Astrocyte (in vitro differentiated cells and primary cell): ENCODE measurements around the gene ENTR1. TPM values are rescaled to one million over a fixed set of nuclear protein-coding genes. Genes with fewer than 3 reads are reported as not detected.

Experiments
- DNase-seq: peaks from one replicate; pipeline ENCODE4 v3.0.0-alpha.2; 2010; ENCODE audit warnings: low read depth
- FAIRE-seq: peaks from 2 replicates; lab custom pipeline; 2011; peaks lifted over from hg19 to GRCh38; lab: Jason Lieb, UNC
- H2AFZ ChIP-seq: 2 replicates; pipeline ENCODE4 v1.6.0; 2012; ENCODE audit warnings: low read depth, low read length, inconsistent platforms
- H3K27ac ChIP-seq: 2 replicates; pipeline ENCODE4 v1.5.1; 2011; ENCODE audit warnings: low read depth, low read length, inconsistent platforms
- H3K27me3 ChIP-seq: 2 replicates; pipeline ENCODE4 v1.6.0; 2011; ENCODE audit warnings: low read length, inconsistent platforms; ENCODE audit not compliant: insufficient read depth
- H3K36me3 ChIP-seq: 2 replicates; pipeline ENCODE4 v1.5.1; 2011; ENCODE audit warnings: low read length, inconsistent platforms; ENCODE audit not compliant: insufficient read depth
- H3K4me1 ChIP-seq: 2 replicates; pipeline ENCODE4 v1.5.1; 2011; ENCODE audit warnings: low read length, inconsistent platforms; ENCODE audit not compliant: insufficient read depth
- H3K4me2 ChIP-seq: 2 replicates; pipeline ENCODE4 v1.6.0; 2012; ENCODE audit warnings: low read length, inconsistent platforms
- H3K4me3 ChIP-seq: 2 replicates; pipeline ENCODE4 v1.5.1; 2011; ENCODE audit warnings: low read depth, mild to moderate bottlenecking, low read length, inconsistent platforms; ENCODE audit not compliant: insufficient read depth
- H3K79me2 ChIP-seq: 2 replicates; pipeline ENCODE4 v1.6.0; 2012; ENCODE audit warnings: mild to moderate bottlenecking, low read length, inconsistent platforms; ENCODE audit not compliant: insufficient read depth
- H3K9ac ChIP-seq: 2 replicates; pipeline ENCODE4 v1.6.0; 2012; ENCODE audit warnings: mild to moderate bottlenecking, low read length, inconsistent platforms
- H3K9me3 ChIP-seq: 2 replicates; pipeline ENCODE4 v1.5.1; 2012; ENCODE audit warnings: low read depth, mild to moderate bottlenecking, low read length, inconsistent platforms; ENCODE audit not compliant: insufficient read depth
- H4K20me1 ChIP-seq: 2 replicates; pipeline ENCODE4 v1.6.0; 2012; ENCODE audit warnings: low read length, inconsistent platforms; ENCODE audit not compliant: insufficient read depth
- H3K27ac Mint-ChIP-seq: one replicate; pipeline ENCODE4 v1.8.0; 2021; ENCODE audit warnings: mild to moderate bottlenecking, mixed read lengths; ENCODE audit not compliant: unreplicated experiment
- H3K27me3 Mint-ChIP-seq: one replicate; pipeline ENCODE4 v1.8.0; 2021; ENCODE audit warnings: low read depth, mixed read lengths; ENCODE audit not compliant: unreplicated experiment
- H3K36me3 Mint-ChIP-seq: one replicate; pipeline ENCODE4 v1.8.0; 2021; ENCODE audit warnings: low read depth, mixed read lengths; ENCODE audit not compliant: unreplicated experiment
- H3K4me1 Mint-ChIP-seq: one replicate; pipeline ENCODE4 v1.8.0; 2021; ENCODE audit warnings: low read depth, mixed read lengths; ENCODE audit not compliant: unreplicated experiment
- H3K4me3 Mint-ChIP-seq: one replicate; pipeline ENCODE4 v1.8.0; 2021; ENCODE audit warnings: mild to moderate bottlenecking, moderate library complexity, mixed read lengths; ENCODE audit not compliant: unreplicated experiment
- H3K9me3 Mint-ChIP-seq: one replicate; pipeline ENCODE4 v1.8.0; 2021; ENCODE audit warnings: mild to moderate bottlenecking, mixed read lengths; ENCODE audit not compliant: unreplicated experiment
- EZH2 ChIP-seq: IDR thresholded peaks from 2 replicates; pipeline ENCODE4 v1.6.1; 2012; ENCODE audit warnings: mild to moderate bottlenecking, low read length, inconsistent platforms; ENCODE audit not compliant: insufficient read depth
- total RNA-seq: library from RNA; stranded (reverse); gene quantifications from 2 replicates; pipeline ENCODE4 v1.2.1, GENCODE V29; 2021
- TF ChIP-seq, protein P1 (sequence below): IDR thresholded peaks from 2 replicates; pipeline ENCODE4 v1.5.1; 2011; ENCODE audit warnings: low read depth, mild to moderate bottlenecking, inconsistent platforms, low read length, moderate library complexity; ENCODE audit not compliant: insufficient read depth

ENTR1 gene
- total RNA-seq, 1 donor from 2014 or later, result 71.7 TPM

DNA sequence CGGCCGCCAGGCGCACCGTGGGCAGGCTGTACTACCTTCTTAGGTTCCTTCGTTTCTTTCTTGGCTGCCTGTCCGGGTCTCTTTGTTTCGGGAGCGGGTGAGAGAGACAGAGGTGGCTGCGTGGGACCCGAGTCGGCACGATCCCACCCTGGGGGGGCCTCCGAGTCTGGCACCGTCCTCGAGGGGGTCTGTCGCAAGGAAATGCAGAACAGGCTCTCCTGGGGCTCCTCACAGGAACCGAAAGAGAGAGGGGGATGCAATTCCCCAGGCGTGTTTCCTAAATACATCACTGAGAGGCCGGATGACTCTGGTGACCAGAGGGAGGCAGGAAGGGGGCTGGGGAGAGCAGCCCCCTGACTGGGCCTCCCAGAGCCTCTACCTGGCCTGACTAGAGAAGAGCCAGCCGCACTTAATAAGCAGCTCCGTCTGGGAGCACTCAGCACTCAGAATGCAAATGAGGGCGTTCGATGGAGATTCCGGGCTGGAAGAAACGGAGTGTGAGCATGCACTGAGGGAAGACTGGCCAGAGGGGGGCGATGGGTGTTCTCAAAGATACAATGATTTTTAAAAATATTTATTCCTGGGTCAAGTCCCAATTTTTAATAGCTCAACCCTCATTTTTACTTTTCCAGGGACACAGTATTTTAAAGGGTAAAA is 40.9 kb upstream of the ENTR1 start:
- Histone ChIP-seq H3K9ac (no peak overlapping the region), H2AFZ (no peak overlapping the region), H3K79me2 (peaks cover 17% of the 10 kb centered on the region), H3K36me3 (peaks cover 33% of the 10 kb centered on the region), H3K4me1 (no peaks in the 10 kb centered on the region), H3K27ac (no peak overlapping the region), H3K4me2 (no peak overlapping the region), H4K20me1 (peaks cover 71% of the 10 kb centered on the region), H3K27me3 (no peaks in the 10 kb centered on the region), H3K4me3 (no peak overlapping the region), H3K9me3 (no peaks in the 10 kb centered on the region)
- Mint-ChIP-seq H3K4me3 (no peak overlapping the region), H3K36me3 (peaks cover 31% of the 10 kb centered on the region), H3K27ac (no peak overlapping the region), H3K4me1 (no peaks in the 10 kb centered on the region), H3K9me3 (no peaks in the 10 kb centered on the region), H3K27me3 (no peaks in the 10 kb centered on the region)
- FAIRE-seq (no peak), DNase-seq (no peak)
- TF ChIP-seq, protein P1, sequence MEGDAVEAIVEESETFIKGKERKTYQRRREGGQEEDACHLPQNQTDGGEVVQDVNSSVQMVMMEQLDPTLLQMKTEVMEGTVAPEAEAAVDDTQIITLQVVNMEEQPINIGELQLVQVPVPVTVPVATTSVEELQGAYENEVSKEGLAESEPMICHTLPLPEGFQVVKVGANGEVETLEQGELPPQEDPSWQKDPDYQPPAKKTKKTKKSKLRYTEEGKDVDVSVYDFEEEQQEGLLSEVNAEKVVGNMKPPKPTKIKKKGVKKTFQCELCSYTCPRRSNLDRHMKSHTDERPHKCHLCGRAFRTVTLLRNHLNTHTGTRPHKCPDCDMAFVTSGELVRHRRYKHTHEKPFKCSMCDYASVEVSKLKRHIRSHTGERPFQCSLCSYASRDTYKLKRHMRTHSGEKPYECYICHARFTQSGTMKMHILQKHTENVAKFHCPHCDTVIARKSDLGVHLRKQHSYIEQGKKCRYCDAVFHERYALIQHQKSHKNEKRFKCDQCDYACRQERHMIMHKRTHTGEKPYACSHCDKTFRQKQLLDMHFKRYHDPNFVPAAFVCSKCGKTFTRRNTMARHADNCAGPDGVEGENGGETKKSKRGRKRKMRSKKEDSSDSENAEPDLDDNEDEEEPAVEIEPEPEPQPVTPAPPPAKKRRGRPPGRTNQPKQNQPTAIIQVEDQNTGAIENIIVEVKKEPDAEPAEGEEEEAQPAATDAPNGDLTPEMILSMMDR, result no peak
- TF ChIP-seq EZH2, result no peak

DNA sequence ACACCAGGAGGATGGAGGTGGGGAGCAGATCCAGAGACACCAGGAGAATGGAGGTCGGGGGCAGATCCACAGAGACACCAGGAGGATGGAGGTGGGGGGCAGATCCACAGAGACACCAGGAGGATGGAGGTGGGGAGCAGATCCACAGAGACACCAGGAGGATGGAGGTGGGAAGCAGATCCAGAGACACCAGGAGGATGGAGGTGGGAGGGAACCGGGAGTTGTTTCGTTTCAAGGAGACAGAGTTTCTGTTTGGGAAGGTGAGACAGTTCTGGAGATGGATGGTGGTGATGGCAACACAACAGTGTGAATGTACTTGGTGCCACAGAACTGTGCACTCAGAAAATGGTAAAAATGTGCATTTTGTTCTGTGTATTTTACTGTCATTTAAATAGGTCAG is 38.2 kb upstream of the ENTR1 start:
- no peak overlapping the region for H3K27ac Mint-ChIP-seq
- peaks cover 21% of the 10 kb centered on the region for H3K36me3 Mint-ChIP-seq
- no peak overlapping the region for H3K9ac ChIP-seq
- H3K4me2 ChIP-seq, result no peak overlapping the region
- no peak overlapping the region for H3K4me3 Mint-ChIP-seq
- H3K36me3 ChIP-seq, result peaks cover 43% of the 10 kb centered on the region
- H3K27me3 ChIP-seq, result no peaks in the 10 kb centered on the region
- no peak for TF ChIP-seq EZH2
- TF ChIP-seq, protein P1, result no peak
- no peak for DNase-seq
- H3K27ac ChIP-seq, result no peak overlapping the region
- H3K79me2 ChIP-seq, result peaks cover 7% of the 10 kb centered on the region
- no peaks in the 10 kb centered on the region for H3K4me1 ChIP-seq
- peaks cover 71% of the 10 kb centered on the region for H4K20me1 ChIP-seq
- H3K27me3 Mint-ChIP-seq, result no peaks in the 10 kb centered on the region
- H3K4me1 Mint-ChIP-seq, result no peaks in the 10 kb centered on the region
- H3K9me3 Mint-ChIP-seq, result no peaks in the 10 kb centered on the region
- no peaks in the 10 kb centered on the region for H3K9me3 ChIP-seq
- H3K4me3 ChIP-seq, result no peak overlapping the region
- no peak overlapping the region for H2AFZ ChIP-seq
- no peak for FAIRE-seq

DNA sequence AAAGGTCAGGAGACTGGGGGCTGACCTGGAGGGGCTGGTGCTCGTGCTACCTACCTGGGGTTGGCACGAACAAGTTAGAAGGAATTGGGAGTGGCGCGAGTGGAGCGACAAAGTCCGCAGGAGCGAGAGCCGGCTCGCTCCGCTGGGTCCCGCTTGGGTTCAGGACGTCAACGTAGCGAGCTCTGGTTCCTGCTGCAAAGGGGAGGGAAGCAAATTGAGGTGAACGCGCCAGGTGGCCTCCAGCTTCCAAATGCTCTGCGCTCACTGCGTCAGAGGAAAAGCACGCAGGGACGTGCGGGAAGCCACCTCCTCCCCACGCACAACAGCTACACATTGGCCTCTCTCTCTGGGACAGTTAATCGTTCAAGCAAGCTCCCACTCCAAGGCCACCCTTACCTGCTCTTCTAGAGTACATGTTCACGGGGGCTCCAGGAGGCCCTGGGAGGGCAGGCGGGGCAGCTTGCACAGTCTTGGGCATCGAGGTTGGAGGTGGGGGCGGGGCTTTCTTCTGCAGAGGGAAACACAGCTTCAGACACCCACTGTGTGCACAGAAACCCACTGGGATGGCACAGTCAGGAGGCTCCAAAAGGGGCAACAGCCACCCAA is 36.9 kb upstream of the ENTR1 start:
- H3K9me3 Mint-ChIP-seq, result no peaks in the 10 kb centered on the region
- H3K27ac ChIP-seq, result no peak overlapping the region
- H3K9me3 ChIP-seq, result no peaks in the 10 kb centered on the region
- H4K20me1 ChIP-seq, result peaks cover 74% of the 10 kb centered on the region
- no peaks in the 10 kb centered on the region for H3K27me3 ChIP-seq
- no peak overlapping the region for H2AFZ ChIP-seq
- H3K27me3 Mint-ChIP-seq, result no peaks in the 10 kb centered on the region
- peaks cover 6% of the 10 kb centered on the region for H3K4me1 ChIP-seq
- FAIRE-seq, result no peak
- TF ChIP-seq, protein P1, result no peak
- no peak for TF ChIP-seq EZH2
- no peak for DNase-seq
- peaks cover 15% of the 10 kb centered on the region for H3K36me3 Mint-ChIP-seq
- no peak overlapping the region for H3K4me2 ChIP-seq
- H3K4me3 ChIP-seq, result no peak overlapping the region
- no peaks in the 10 kb centered on the region for H3K4me1 Mint-ChIP-seq
- H3K9ac ChIP-seq, result no peak overlapping the region
- H3K4me3 Mint-ChIP-seq, result no peak overlapping the region
- peaks cover 7% of the 10 kb centered on the region for H3K79me2 ChIP-seq
- H3K36me3 ChIP-seq, result peaks cover 51% of the 10 kb centered on the region
- H3K27ac Mint-ChIP-seq, result no peak overlapping the region
